Left renal cortex interstitium (tissue), 4 donors: ENCODE results near the gene FMNL3. TPM values are rescaled to one million over a fixed set of nuclear protein-coding genes. Genes with fewer than 3 reads are reported as not detected.
"Not testable (repeated sequence)": the region's sequence is repeated elsewhere in the genome, so short reads cannot be mapped to it uniquely, and the experiment has no call there.

ENCODE experiments used
- DNase-seq, 4 donors: peaks; one replicate each; pipeline ENCODE4 v3.0.0-alpha.2; 2013; ENCODE audit warnings: low read depth in 4 of 4, low spot score in 2 of 4, missing footprints in 1 of 4
- polyA plus RNA-seq, 4 donors: library from polyadenylated mRNA; unstranded; fragments of 120-200 nt; gene quantifications; one replicate each; pipeline ENCODE4 v1.2.1, GENCODE V29; 2013; ENCODE audit not compliant: insufficient read length in 4 of 4

Gene FMNL3
- 10 to 100 TPM; 35.1 to 39.8 (median 38.6) TPM for polyA plus RNA-seq

DNA sequence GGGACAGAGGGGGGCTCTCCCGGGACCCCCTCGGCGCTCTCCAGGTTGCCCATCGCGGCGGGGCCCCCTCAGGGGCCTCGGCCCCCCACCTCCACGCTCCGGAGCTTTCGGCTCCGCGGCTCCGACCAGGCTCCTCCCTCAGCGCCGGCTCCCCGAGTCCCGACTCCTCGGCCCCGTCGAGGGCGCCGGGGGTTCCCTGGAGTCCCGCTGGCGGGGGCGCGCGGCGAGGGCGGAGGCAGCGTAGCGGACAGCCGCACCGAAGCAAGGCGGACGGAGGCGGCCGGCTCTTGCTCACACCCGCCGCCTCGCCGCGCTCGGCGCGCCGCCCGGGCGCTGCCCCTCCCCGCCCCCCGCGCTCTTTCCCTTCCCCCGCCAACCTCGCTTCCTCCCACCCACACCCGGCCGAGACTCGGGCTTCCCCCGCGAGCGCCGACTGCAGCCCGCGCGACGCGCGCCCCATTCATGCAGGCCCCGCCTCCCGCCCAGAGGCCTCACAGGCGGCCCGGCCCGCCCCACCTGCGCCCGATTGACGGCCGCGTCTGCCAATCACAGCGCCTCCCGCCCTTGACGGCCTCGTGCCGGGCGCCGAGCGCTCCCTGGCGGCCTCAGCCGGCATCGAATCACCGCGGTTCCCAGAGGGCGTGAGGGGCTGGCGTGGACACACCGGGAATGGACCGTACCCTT lies at the start of gene FMNL3:
TSS of gene FMNL3 (minus strand) at position 278 of the 684 bp plus-strand sequence. CDS start at position 53, 225 bp downstream.
- DNase-seq, result peak; percentile 62 to 90 (median 88)

DNA sequence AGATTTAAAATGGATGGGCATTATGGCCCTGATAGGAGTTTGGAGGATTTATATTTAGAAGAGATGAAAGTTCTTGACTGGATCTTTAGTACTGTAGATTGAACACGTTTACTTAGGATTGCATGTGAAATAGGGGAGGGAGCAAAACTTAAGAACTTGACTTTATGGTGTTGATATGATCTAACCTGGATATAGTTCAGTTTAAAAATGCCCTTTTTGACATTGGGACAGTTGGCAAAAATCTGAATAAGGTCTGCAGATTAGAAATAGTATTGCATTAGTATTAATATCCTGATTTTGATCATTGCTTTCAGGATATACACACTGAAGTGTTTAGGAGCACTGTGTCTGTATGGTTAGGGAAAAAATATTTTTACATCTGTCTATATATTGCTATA lies 43.8 kb upstream of the FMNL3 start:
- DNase-seq, result no peak

DNA sequence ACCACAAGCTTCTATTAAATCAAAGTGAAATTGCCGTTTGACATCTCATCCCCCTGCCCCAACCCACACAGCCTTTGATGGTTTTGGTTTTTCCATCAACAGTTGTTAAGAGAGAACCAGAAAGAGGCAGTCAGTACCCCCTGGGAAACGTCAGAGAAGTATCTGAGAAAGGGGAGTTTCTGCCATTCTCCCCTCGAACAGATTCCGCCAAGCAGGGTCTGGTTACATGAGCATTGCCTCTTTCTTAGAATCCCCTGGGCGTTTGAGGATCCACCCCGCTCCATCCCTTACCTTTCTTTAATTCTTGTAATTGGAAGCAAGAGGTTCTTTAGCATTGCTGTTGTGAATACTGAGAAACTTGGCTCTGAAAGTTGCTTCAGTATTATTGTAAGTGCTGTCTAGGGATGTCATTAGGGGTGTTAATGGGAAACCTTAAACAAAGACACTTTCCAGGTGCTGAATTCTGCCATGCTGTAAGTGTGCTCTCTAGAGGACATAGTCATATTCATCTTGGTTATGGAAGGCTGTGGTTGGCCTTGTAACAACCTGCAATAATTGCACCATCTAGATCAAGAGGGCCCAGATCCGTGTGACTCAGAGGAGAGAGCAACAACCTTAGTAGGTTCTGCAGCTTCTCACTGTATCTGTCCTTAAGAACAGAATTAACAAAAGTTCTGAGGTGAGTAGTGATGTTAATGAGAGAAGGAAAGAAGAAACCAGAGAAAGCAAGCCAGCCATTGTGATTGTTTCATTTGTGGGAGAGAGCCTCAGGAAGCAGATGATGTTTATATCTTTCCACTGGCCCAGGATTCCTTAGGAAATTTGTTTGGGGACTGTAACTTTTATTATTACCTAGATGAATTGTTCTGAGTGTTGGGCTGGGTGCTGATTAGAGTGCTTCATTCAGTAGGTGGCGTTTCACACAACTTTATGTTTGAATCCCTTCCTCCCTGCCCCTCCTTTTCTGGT lies 43.1 kb upstream of the FMNL3 start:
- DNase-seq, result no peak

DNA sequence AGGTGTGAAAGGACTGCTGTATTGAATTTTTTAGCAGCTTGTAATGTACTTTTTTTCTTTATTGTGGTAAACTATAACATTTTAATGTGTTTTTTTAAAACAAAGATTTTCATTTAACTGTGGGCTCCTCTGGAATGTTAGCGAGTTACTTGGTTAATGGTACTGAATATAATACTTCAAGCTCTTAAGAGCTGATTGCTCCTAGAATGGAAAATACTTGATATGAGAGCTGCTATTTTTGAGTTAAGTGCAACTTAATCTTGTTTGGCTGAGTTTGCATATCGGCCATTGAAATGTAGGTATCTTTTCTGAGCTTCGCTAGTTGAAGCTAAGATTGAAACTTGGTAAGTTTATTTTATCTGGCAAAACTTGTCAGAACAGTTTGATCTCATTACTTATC lies 41.6 kb upstream of the FMNL3 start:
- DNase-seq, result no peak

DNA sequence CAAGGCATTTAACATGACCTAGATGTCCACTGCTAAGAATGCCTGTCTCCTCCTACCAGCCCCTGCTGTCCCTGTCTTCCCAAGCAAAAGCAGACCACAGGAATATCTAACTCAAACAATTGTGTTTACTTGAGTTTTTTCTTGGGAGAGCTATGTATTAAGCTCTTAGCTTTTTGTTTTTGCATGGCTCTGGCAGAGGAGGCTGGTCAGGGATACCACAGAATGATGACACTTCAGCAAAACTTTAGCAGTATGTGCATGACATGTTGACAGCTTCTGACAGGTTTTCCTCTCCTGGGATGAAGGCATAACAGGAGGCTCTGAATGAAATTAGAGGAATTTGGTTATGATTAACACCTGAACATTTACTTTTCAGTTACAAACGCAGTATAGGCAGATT lies 41.1 kb upstream of the FMNL3 start:
- DNase-seq, result no peak

DNA sequence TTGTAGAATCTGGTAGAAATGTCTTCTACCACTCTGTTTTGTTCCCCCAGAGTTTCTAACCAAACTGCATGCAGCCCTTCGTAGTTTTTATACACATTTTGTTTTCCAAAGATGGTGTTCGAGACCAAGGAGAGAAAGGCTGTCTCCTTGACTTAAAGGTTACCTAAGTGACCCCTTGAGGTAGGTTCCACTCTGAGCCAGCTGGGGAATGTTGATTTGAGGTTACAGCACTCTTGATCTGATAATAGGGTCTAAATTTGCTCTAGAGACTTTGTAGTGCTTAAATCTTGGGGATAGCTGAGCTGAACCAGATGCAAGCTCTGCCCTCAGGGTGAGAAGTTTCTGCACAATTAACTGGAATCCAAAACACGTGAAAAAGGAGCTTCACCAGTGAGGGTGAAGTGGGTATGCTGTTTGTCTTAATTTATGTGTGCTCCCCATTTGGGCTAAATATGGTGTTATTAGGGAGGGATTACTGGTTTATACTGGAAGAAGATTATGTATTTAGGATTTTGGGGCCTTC lies 37.2 kb upstream of the FMNL3 start:
- DNase-seq, result no peak

DNA sequence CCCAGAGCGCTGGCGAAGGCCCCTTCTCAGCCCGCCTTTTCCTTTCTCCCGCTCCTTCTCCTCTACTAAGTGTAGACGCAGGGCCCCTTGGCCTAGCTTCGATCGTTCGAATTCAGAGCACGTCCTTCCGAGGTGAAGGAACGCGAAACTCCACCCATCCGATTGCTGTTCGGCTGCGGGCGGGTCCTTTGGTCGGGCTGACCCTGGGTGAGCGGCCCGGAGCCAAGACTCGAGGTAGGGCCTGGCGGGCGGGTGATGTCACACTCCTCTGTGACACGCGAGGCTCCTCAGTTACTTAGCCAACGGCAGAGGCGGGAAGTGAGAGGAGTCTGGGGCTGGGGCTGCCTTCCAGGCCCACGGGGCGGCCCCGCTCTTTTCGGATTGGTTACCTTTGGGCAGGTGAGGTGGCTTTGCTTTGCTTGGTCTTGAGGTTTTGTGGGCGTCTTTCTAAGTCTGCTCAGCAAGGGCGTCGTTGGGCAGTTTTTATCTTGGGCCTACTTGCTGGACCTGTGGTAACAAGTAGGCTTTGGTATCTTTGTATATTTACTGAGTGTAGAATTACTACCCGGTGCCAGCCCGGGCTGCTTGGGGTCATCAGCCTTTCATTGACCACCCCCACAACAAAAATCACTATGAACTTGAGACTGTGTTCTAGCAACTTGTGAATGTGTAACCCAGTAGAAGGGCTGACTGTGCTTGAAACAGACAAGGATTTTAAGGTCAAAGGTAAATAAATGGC lies 34.8 kb upstream of the FMNL3 start:
- DNase-seq, result peak; percentile 23 to 50 (median 39)

DNA sequence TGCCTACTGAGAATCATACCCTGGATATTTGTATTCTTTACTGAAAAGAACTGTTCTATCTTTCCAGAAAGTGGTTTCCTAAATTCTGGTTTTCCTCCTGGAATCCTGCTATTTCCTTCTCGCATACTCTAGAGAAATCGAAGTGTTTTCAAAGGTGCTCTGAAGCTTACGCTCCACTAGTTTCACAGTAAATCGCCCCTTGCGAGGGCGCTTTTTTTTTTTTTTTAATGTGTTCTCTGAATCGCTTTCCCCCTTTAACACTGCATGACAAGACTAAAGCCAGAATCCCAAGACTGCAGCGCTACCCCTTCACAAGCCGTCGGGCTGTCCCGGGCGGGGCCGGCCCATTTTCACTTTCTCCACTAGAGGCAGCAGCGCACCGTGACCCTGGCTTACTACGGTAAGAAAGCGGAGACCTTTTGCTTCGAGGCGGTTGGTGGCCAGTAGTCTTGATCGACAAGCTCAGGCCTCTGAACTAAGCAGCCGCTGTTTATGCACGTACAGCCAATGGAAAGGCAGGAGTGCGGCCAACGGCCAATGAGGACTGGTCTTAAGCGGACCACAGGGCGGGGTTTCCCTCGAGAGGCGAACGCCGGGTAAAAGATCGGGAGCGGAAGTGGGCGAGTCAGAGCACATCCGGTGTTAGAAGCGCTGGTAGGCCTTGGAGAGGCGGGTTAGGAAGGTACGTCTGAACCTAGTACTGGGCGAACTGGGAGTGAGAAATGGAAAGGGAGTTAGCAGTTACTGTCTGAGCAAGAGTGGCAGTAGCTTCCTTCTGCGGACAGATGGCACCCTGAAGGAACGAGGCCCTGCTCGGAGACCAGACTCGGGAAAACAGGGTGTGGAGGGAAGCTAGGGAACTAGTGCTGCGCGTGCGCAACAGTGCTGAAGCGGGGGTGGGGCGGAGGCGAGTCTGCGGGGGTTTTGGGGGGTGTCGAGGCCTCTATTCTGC lies 34.0 kb upstream of the FMNL3 start, which contains the start of gene TMBIM6:
TSS of gene TMBIM6 (plus strand) at position 628 of the 952 bp plus-strand sequence. CDS start 10,937 bp downstream, outside the sequence.
- DNase-seq, result peak; percentile 99

DNA sequence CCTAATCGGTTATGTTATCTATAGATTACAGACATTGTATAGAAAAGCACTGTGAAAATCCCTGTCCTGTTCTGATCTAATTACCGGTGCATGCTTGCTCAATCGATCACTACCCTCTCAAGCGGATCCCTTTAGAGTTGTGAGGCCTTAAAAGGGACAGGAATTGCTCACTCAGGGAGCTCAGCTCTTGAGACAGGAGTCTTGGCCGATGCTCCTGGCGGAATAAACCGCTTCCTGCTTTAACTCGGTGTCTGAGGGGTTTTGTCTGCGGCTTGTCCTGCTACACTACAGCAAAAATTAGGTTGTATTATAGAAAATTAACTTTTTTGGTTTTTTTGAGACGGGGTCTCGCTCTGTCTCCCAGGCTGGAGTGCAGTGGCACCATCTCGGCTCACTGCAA lies 33.1 kb upstream of the FMNL3 start:
- not testable (repeated sequence) for DNase-seq

GRCh38 chr12:49738721-49739120 lies 31.5 kb upstream of the FMNL3 start:
- not testable (repeated sequence) for DNase-seq

DNA sequence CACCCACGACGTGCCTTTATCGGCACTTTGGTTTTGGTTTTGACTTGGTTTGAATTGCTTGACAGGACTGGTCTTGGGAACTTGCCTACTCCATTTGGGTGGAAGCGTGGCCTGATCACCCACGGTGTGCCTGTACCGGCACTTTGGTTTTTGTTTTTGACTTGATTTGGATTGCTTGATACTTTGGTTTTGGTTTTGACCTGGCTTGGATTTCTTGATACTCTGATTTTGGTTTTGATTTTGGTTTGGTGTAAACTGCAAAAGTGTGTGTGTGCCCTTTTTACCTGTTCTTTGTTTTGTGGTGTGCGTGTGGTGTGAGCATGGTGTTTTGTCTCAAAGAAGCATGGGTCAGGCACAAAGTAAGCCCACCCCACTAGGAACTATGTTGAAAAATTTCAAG lies 27.7 kb upstream of the FMNL3 start:
- not testable (repeated sequence) for DNase-seq

GRCh38 chr12:49733219-49734017 lies 26.2 kb upstream of the FMNL3 start:
- DNase-seq, result no peak

DNA sequence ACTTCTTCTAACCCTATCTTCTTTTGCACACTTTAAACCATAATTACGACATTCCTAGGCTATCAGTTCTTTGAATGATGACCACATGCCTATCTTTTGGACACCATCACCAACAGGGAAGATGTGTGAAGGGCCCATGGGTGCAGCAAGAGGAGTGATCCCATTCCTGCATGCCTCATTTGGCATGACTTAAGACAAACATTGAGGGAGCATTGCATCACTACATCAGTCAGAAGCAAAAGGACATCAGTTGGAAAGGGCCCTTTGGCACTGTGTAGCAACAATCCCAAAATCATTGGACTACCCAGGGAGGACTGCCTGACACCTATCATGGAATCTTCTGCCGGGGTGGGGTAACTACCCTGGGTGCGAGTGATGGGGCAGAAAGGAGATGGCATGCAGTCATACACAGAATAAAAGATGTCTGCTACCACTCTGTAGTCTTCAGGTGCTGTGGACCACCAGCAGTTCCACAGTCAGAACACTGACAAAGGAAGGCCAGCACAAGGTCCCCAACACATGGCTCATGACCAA lies 23.4 kb upstream of the FMNL3 start:
- no peak for DNase-seq

DNA sequence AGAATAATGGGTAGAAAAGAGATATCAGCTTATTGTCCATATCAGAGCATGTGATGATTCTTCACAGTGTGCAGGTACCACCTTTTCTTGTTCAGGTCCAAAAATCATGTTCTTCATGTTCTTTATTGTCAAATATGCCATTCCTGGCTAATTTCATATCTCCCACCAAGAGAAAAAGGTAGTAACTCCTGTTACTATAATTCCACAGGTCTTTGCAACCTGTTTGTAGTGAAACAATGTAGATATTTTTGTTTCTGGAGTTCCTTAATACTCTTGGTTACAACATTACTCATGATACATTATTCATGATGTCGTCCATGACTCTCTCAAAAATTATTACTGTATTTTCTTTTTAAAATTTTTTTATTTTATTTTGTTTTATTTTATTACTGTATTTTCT lies 22.8 kb upstream of the FMNL3 start:
- no peak for DNase-seq

GRCh38 chr12:49728446-49728845 lies 21.2 kb upstream of the FMNL3 start:
- no peak for DNase-seq

GRCh38 chr12:49721355-49721754 lies 14.2 kb upstream of the FMNL3 start:
- DNase-seq, result not testable (repeated sequence)

- no peak for DNase-seq
Measured at GRCh38 chr12:49720214-49720613, 13.0 kb upstream of the FMNL3 start.

- not testable (repeated sequence) for DNase-seq
Measured at GRCh38 chr12:49717800-49718199, 10.6 kb upstream of the FMNL3 start.
